Activated T-cell treated with anti-CD3 and anti-CD28 coated beads, Interleukin-2, amount 50 U/mL, for 72 hours (primary cell): Measurements from ENCODE around the gene GRID1. TPM values are rescaled to one million over a fixed set of nuclear protein-coding genes. Genes with fewer than 3 reads are reported as not detected.
A peak's percentile ranks its signal among the peaks of the same experiment; 100 is the strongest.

ENCODE experiments used
- ATAC-seq, 2 donors: fragments of 150-1000 bp; cut with Tn5 transposase; replicated peaks in 1 of 2; 2 replicates each; pipeline ENCODE4 v1.10.0; 2021; ENCODE audit warnings: moderate library complexity in 2 of 2, mild to moderate bottlenecking in 1 of 2
- DNase-seq, 2 donors: peaks; one replicate each; pipeline ENCODE4 v3.0.0; 2021 to 2022; ENCODE audit warnings: mixed read lengths in 1 of 2
- H3K27ac Mint-ChIP-seq: one replicate; pipeline ENCODE4 v1.8.0; 2022; ENCODE audit warnings: mild to moderate bottlenecking, moderate library complexity, mixed read lengths
- H3K27me3 Mint-ChIP-seq: one replicate; pipeline ENCODE4 v1.8.0; 2022; ENCODE audit warnings: low read depth, mixed read lengths
- H3K36me3 Mint-ChIP-seq, 2 donors: one replicate each; pipeline ENCODE4 v1.8.0; 2022; ENCODE audit warnings: mixed read lengths in 2 of 2, mild to moderate bottlenecking in 1 of 2; ENCODE audit not compliant: insufficient read depth in 2 of 2
- H3K4me1 Mint-ChIP-seq: one replicate; pipeline ENCODE4 v1.8.0; 2022; ENCODE audit warnings: low read depth, mixed read lengths
- H3K4me3 Mint-ChIP-seq, 2 donors: one replicate each; pipeline ENCODE4 v1.8.0; 2022; ENCODE audit warnings: mild to moderate bottlenecking in 2 of 2, mixed read lengths in 2 of 2, moderate library complexity in 2 of 2
- H3K9me3 Mint-ChIP-seq, 2 donors: one replicate each; pipeline ENCODE4 v1.8.0; 2022; ENCODE audit warnings: mixed read lengths in 2 of 2
- total RNA-seq, 2 donors: library from RNA; stranded (reverse); gene quantifications; one replicate each; pipeline ENCODE4 v1.2.3, GENCODE V29; 2022

Gene GRID1
- total RNA-seq, 2 donors from 2014 or later: not detected

GRCh38 chr10:86195521-86196157 lies 171.0 kb downstream of the GRID1 start:
- Mint-ChIP-seq H3K36me3 (no peaks in the 10 kb centered on the region), H3K4me1 (no peaks in the 10 kb centered on the region), H3K27me3 (peaks cover 5% of the 10 kb centered on the region), H3K9me3 (no peaks in the 10 kb centered on the region), H3K27ac (no peak overlapping the region), H3K4me3 (no peak overlapping the region)
- ATAC-seq (no peak), DNase-seq (no peak)

- no peak for ATAC-seq
- no peak overlapping the region for H3K27ac Mint-ChIP-seq
- peaks cover 10% of the 10 kb centered on the region for H3K27me3 Mint-ChIP-seq
- no peaks in the 10 kb centered on the region for H3K9me3 Mint-ChIP-seq
- H3K36me3 Mint-ChIP-seq: no peaks in the 10 kb centered on the region
- no peak overlapping the region for H3K4me3 Mint-ChIP-seq
- no peaks in the 10 kb centered on the region for H3K4me1 Mint-ChIP-seq
- DNase-seq: no peak
Measured at GRCh38 chr10:86194684-86195083, 171.9 kb downstream of the GRID1 start.

GRCh38 chr10:86193841-86194240 lies 172.8 kb downstream of the GRID1 start:
- Mint-ChIP-seq H3K4me1 (no peaks in the 10 kb centered on the region), H3K27ac (no peak overlapping the region)
- no peak for ATAC-seq

GRCh38 chr10:86192691-86193090 lies 173.9 kb downstream of the GRID1 start:
- no peaks in the 10 kb centered on the region for H3K36me3 Mint-ChIP-seq
- no peaks in the 10 kb centered on the region for H3K9me3 Mint-ChIP-seq
- DNase-seq (no peak), ATAC-seq (no peak)
- no peak overlapping the region for H3K27ac Mint-ChIP-seq
- H3K4me3 Mint-ChIP-seq: no peak overlapping the region
- H3K4me1 Mint-ChIP-seq: no peaks in the 10 kb centered on the region
- H3K27me3 Mint-ChIP-seq: peaks cover 17% of the 10 kb centered on the region

More at GRCh38 chr10:86193841-86194240, 172.8 kb downstream of the GRID1 start:
- Mint-ChIP-seq H3K9me3 (no peaks in the 10 kb centered on the region), H3K27me3 (peaks cover 17% of the 10 kb centered on the region), H3K36me3 (no peaks in the 10 kb centered on the region), H3K4me3 (no peak overlapping the region)
- DNase-seq: no peak

DNA sequence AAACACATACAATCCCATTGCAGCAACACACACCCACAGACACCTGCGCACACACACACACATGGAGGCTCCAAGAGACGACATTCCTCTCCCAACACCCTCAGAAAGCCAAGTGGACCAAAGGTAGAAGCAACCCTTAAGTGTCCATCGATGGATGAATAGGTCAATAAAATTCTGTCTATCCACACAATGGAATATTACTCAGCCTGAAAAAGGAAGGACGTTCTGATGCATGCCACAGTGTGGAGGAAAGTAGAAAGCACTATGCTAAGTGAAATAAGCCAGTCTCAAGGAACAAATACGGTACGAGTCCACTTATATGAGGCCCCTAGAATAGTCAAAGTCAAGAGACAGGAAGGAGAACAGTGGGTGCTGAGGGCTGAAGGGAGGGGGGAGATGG lies 174.4 kb downstream of the GRID1 start:
- DNase-seq (no peak), ATAC-seq (no peak)
- Mint-ChIP-seq H3K4me1 (no peaks in the 10 kb centered on the region), H3K27me3 (peaks cover 17% of the 10 kb centered on the region), H3K36me3 (no peaks in the 10 kb centered on the region), H3K4me3 (no peak overlapping the region), H3K9me3 (no peaks in the 10 kb centered on the region), H3K27ac (no peak overlapping the region)

DNA sequence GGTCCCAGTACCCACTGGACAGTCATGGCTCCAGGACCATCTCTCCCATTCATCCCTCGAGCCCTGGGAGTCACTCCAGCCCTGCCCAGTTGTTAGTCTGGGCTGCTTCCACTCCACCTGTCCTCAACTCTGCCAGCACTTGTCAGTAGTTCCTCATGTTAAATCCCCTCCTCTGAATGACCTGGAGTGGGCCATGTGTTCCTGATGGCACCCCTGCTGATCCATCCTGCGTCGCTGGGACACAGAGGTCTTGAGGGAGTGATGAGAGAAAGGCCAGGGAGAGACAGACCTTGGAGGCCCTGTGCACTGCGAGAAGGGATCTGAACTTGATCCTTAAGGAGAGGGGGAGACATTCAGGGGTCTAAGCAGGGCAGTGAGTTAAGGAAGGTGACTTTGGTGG lies 174.9 kb downstream of the GRID1 start:
- ATAC-seq (no peak), DNase-seq (no peak)
- Mint-ChIP-seq H3K4me3 (no peak overlapping the region), H3K4me1 (no peaks in the 10 kb centered on the region), H3K9me3 (no peaks in the 10 kb centered on the region), H3K27ac (no peak overlapping the region), H3K36me3 (no peaks in the 10 kb centered on the region), H3K27me3 (peaks cover 17% of the 10 kb centered on the region)

- H3K4me1 Mint-ChIP-seq: no peaks in the 10 kb centered on the region
- H3K27me3 Mint-ChIP-seq: peaks cover 17% of the 10 kb centered on the region
Measured at GRCh38 chr10:86191166-86191565, 175.4 kb downstream of the GRID1 start.

DNA sequence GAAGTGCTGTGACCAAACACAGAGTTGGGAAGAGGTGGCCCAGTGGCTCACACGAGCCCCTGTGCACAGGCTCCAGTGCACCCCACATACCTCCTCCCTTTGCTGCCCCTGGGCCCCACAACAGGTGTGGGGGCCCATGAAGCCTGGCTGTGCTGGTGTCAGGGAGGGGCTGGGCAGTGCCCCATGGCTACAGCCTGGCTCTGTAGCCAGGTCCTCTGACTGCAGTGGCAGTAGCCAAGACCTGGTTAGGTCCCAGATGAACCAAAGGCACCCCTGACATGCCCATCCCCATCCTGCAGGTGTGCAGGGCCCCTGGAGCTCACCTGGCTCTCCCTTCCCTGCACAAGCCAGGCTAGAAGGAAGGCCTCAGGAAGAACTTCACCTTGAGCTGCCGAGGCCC lies 176.3 kb downstream of the GRID1 start:
- Mint-ChIP-seq H3K4me1 (no peaks in the 10 kb centered on the region), H3K27ac (no peak overlapping the region), H3K9me3 (no peaks in the 10 kb centered on the region), H3K4me3 (no peak overlapping the region), H3K27me3 (peaks cover 17% of the 10 kb centered on the region), H3K36me3 (no peaks in the 10 kb centered on the region)
- ATAC-seq (no peak), DNase-seq (no peak)

More at GRCh38 chr10:86191166-86191565, 175.4 kb downstream of the GRID1 start:
- Mint-ChIP-seq H3K4me3 (no peak overlapping the region), H3K27ac (no peak overlapping the region), H3K9me3 (no peaks in the 10 kb centered on the region), H3K36me3 (no peaks in the 10 kb centered on the region)
- ATAC-seq (no peak), DNase-seq (no peak)

DNA sequence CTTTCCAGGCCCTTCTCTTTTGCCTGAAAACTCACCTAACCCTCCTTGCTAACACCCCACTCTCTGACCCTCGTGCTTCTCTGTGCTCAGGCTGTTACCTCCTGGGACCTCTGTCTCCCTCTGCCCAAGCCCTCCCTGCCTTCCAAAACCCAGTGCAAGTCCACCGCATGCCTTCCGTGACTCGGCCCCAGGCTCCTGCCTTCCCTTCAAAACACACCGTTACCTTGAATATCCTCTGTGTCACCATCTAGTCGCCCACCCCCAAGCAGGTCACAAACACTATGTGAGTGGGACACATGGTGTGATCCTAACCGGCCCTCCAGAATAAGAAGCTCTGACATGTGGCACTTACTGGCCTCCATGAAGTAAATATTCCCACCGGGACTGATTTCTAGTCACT lies 176.7 kb downstream of the GRID1 start:
- no peaks in the 10 kb centered on the region for H3K4me1 Mint-ChIP-seq
- no peak overlapping the region for H3K4me3 Mint-ChIP-seq
- no peak overlapping the region for H3K27ac Mint-ChIP-seq
- no peaks in the 10 kb centered on the region for H3K36me3 Mint-ChIP-seq
- DNase-seq (no peak), ATAC-seq (no peak)
- H3K9me3 Mint-ChIP-seq: no peaks in the 10 kb centered on the region
- H3K27me3 Mint-ChIP-seq: peaks cover 17% of the 10 kb centered on the region

GRCh38 chr10:86188796-86189558 lies 177.6 kb downstream of the GRID1 start:
- Mint-ChIP-seq H3K9me3 (no peaks in the 10 kb centered on the region), H3K27ac (no peak overlapping the region), H3K36me3 (no peaks in the 10 kb centered on the region), H3K4me3 (no peak overlapping the region), H3K27me3 (peaks cover 17% of the 10 kb centered on the region), H3K4me1 (no peaks in the 10 kb centered on the region)
- DNase-seq (no peak), ATAC-seq (no peak)

DNA sequence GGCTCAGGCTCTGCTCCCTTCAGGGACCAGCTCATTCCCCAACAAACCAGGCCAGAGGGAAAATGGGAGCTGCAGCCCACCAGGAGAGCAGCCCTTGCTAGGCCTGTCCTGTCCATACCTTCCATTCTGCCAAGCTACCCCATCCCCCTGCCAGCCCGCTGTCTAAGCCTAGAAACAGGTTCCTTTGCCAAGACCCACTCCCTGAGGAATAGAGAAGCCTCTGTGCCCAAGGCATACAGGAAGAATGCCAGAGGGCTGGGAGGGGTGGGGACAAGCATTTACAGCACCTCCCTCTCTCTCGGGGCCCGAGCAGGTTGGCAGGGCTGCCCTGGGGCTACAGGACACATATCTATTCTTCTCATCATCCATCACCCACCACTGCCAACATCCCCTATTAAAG lies 178.3 kb downstream of the GRID1 start:
- Mint-ChIP-seq H3K27ac (no peak overlapping the region), H3K27me3 (peaks cover 17% of the 10 kb centered on the region), H3K4me3 (no peak overlapping the region), H3K36me3 (no peaks in the 10 kb centered on the region), H3K4me1 (no peaks in the 10 kb centered on the region), H3K9me3 (no peaks in the 10 kb centered on the region)
- no peak for DNase-seq
- ATAC-seq: no peak

DNA sequence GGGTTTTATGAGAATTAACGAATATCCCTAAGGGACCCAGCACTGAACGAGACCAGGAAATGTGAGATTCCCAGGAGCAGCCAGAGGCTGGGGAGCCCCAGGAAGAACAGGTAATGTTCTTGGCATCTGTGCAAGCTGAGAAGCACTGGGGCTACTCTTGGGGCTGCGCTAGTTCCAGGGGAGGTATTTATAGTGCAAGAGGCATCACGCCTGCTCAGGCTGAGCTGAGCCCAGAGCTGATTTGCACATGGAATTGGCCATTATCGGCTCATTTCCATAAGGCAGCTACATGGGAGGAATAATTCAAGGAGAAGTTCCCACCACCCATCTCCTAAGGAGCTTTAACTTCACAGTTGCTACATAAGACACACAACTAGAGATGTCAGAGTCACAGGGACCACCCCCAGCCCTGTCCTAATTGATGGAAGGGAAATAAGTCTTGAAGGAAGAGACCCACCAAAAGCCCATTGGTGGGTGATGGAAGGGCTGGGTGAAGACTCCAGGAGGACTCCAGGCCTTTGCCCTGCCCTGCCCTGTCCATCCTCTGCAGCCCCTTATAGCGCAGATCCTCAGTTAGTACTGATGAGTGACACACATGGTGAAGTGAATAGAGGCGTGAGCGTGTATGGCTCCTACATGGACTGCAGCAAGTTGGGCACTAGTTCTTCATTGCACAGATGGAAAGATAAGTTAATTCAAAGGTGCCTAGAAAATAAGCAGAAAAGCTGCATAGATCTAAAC lies 178.9 kb downstream of the GRID1 start:
- H3K4me1 Mint-ChIP-seq: no peaks in the 10 kb centered on the region
- no peaks in the 10 kb centered on the region for H3K9me3 Mint-ChIP-seq
- DNase-seq (no peak), ATAC-seq (no peak)
- no peak overlapping the region for H3K27ac Mint-ChIP-seq
- peaks cover 17% of the 10 kb centered on the region for H3K27me3 Mint-ChIP-seq
- no peaks in the 10 kb centered on the region for H3K36me3 Mint-ChIP-seq
- H3K4me3 Mint-ChIP-seq: no peak overlapping the region

DNA sequence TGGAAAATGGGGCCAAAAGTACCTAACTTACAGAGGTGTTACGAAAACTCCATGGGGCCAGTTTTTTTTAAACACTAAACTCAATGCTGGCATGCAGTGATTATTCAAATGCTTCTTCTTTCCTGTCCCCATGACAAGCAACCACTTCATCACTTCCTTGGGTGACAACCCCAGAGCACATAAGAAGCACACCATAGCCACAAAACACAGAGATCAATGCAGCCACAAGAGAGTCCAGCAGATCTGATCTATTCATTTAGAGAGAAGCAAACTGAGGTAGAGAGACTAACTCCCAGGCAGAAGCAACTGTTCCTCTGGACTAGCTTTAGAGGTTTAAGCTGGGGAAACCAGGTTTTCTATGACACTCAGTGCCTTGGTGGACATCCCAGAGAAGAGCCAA lies 180.0 kb downstream of the GRID1 start:
- peak; percentile 47 to 72 for ATAC-seq
- no peaks in the 10 kb centered on the region for H3K4me1 Mint-ChIP-seq
- H3K4me3 Mint-ChIP-seq: no peak overlapping the region
- no peaks in the 10 kb centered on the region for H3K9me3 Mint-ChIP-seq
- H3K27me3 Mint-ChIP-seq: peaks cover 17% of the 10 kb centered on the region
- H3K36me3 Mint-ChIP-seq: no peaks in the 10 kb centered on the region
- no peak overlapping the region for H3K27ac Mint-ChIP-seq
- no peak for DNase-seq
